GM12891 (cell line): ENCODE data around the gene CRACR2B.
A peak's percentile ranks its signal among the peaks of the same experiment; 100 is the strongest.

Source experiments
- DNase-seq: peaks from one replicate; pipeline ENCODE4 v3.0.0; 2011; ENCODE audit warnings: low spot score; ENCODE audit not compliant: insufficient read length
- FAIRE-seq: peaks from 2 replicates; lab custom pipeline; 2011; peaks lifted over from hg19 to GRCh38; lab: Jason Lieb, UNC
- PAX5 ChIP-seq: IDR thresholded peaks from 2 replicates; pipeline ENCODE4 v1.6.1; 2011; ENCODE audit warnings: low read length, moderate library complexity, mild to moderate bottlenecking; ENCODE audit not compliant: insufficient read depth, severe bottlenecking
- POLR2A ChIP-seq: IDR thresholded peaks from 2 replicates; pipeline ENCODE4 v1.6.1; 2011; ENCODE audit warnings: low read depth, low read length, control low read depth
- POLR2AphosphoS5 ChIP-seq: IDR thresholded peaks from 2 replicates; pipeline ENCODE4 v1.6.1; 2011; ENCODE audit warnings: low read depth, low read length, control low read depth
- POU2F2 ChIP-seq: IDR thresholded peaks from 2 replicates; pipeline ENCODE4 v1.6.1; 2011; ENCODE audit warnings: low read depth, mild to moderate bottlenecking, control low read depth, low read length, moderate library complexity
- SPI1 ChIP-seq: IDR thresholded peaks from 2 replicates; pipeline ENCODE4 v1.6.1; 2011; ENCODE audit warnings: low read depth, low read length, control low read depth
- TAF1 ChIP-seq: IDR thresholded peaks from 2 replicates; pipeline ENCODE4 v1.6.1; 2011; ENCODE audit warnings: low read depth, low read length, control low read depth

The CRACR2B gene

DNA sequence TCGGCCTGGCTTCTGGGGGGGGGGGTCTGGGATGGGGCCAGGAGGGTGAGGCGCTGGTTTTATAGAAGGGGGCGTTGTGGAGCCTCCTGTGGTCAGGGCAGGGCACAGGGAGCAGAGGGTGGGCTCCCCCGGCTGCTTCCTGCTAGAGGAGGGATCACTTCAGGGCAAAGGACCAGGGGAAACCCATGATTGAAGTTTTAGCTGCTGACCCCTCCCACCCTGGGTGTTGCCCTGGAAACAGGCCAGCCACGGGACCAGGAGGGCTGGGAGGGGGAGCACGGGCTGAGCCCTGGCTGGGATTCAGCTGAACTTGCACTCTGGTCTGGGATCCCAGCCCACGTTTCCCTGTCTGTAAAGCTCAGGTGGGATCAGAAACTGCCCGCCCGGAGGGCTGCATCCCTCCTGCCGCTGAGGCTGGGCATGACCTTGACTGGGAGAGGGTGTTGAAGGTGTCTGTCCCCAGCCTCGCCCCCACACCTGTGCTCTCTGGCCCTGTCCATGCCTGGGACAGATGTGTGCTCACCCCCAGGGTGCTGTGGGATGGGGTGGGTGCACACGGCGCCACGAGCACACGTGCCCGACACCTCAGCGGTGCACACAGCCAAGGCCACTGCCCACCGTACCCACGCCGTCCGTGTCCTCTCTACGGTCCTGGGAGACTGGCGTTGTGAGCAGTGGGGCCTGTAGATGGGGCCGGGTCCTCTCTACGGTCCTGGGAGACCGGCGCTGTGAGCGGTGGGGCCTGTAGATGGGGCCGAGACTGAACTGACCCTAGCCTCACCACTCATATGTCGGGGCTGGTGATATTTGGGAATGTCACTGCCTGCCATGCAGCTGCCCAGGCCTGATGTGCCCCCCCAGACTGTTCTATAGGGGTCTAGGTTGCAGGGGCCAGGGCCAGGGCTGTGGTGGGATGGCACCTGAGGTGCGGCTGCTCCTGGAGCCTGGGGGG, 17.2 kb downstream of the CRACR2B start:
- TF ChIP-seq PAX5 (no peak), POU2F2 (no peak), TAF1 (no peak), SPI1 (no peak), POLR2AphosphoS5 (no peak), POLR2A (no peak)
- FAIRE-seq (no peak), DNase-seq (no peak)

DNA sequence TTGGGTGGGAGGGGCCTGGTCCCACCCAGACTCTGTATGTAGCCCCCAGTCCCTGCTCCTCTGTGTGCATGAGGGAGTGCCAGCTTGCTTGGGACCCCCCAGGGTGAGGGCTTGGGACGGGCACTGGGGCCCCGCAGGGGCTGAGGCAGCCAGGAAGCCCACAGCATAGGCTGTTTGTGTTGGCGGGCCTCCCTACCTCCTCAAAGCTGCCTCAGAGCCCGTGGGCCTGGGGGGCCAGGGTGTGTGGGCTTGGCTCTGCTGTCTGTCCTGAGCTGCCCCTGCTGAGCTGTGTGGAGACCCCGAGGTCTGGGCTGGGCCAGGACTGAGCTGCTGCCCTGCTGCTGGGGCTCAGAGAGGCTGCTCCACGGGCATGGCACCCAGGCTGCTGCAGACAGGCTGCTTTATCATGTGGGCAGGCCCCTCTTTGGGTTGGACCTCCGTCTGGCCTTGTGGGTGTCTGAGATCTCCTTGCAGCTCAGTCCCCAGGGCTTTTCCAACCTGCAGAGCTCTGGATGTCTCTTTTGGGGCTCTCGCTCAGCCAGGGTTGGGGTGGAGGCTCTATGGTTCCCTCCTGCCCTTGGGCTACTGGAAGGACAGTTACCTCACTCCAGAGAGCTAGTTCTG, 18.3 kb downstream of the CRACR2B start:
- TF ChIP-seq POLR2A (no peak), POU2F2 (no peak), TAF1 (no peak), PAX5 (no peak), SPI1 (no peak), POLR2AphosphoS5 (no peak)
- DNase-seq: no peak
- no peak for FAIRE-seq

DNA sequence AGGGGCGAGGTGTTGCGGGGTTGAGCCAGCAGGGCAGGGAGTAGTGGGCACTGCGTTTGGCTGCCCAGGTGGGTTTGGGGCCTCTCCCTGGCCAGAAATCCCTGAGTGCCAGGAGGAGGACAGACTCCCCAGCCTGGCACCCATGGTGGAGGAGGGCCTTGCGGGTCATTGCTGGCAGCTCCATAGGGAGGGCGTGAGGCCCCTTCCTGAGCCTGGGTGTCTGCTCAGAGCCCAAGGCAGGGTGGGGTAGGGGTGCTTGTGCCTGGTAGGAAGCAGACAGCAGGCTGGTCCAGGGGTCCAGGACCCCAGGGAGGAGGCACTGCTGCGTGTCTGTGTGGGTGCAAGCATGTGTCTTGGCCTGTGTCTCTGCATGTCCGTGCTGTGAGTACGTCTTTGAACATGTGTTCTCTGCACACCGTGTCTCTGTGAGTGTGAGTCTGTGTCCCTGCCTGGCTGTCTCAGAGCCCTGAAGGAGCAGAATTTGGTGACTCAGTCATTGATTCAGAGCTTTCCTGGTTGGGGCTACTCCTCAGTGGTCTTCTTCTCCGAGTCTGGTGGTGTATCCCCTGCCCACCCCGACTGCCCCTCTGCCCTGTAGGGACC, 18.9 kb downstream of the CRACR2B start:
- FAIRE-seq: no peak
- DNase-seq: no peak
- TF ChIP-seq POLR2AphosphoS5: no peak
- TF ChIP-seq POU2F2: no peak
- TF ChIP-seq SPI1: no peak
- no peak for TF ChIP-seq POLR2A
- TF ChIP-seq PAX5: no peak
- no peak for TF ChIP-seq TAF1

DNA sequence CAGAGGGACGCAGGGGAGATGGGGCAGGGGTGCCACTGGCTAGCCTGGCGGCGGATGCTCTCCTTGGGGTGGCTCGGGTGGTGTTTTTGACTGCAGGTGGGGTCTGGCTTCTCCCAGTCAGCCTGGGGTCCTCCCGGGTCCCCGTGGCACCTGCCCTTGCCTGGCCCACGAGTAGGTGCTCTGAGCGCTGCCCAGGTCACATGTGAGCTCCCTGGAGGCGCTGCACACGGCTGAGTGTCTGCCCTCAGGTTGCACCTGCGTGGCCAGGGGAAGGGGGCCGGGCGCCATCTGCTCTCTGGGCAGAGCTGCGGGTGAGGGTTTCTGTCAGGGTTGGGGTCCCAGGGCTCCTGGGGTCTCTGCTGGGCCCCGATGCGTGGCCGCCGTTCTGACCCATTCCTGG, 20.2 kb downstream of the CRACR2B start:
- no peak for DNase-seq
- FAIRE-seq: no peak
- TF ChIP-seq TAF1: no peak
- TF ChIP-seq PAX5: no peak
- no peak for TF ChIP-seq POU2F2
- TF ChIP-seq POLR2AphosphoS5: no peak
- TF ChIP-seq POLR2A: no peak
- no peak for TF ChIP-seq SPI1

DNA sequence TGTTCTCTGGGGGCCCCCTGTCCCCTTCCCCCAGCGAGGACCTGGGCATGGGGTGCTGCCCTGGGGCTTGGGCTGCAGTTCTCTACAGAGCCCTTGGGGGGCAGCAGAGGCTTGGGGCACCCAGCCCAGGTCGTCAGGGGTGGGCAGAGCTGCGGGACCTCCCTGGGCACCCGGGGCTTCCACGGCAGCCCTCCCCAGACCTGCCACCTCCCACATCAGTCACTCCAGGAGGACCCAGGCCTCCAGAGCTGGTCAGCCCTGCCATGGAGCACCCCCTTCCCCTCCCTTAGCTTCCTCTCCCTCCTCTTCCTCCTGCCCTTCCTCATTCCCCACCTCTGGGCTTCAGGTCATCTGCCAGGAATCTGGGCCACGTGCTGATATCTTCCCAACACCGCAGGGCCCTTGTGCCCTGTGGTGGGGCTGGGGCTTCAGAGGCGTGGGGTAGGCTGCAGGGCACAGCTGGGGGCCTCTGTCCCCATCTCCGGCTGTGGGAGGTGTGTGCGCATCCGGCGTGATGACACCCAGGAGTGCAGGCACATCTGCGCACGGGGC, 20.7 kb downstream of the CRACR2B start:
- DNase-seq (peak; percentile 94), FAIRE-seq (peak; percentile 69)

GRCh38 chr11:849104-849824, 21.5 kb downstream of the CRACR2B start:
- TF ChIP-seq TAF1: no peak
- TF ChIP-seq POLR2A: no peak
- TF ChIP-seq SPI1: no peak
- TF ChIP-seq POLR2AphosphoS5: no peak
- TF ChIP-seq POU2F2: no peak
- TF ChIP-seq PAX5: no peak
- FAIRE-seq (peak; percentile 5), DNase-seq (no peak)

More for the DNA sequence above, 20.7 kb downstream of the CRACR2B start:
- TF ChIP-seq POU2F2 (no peak), PAX5 (no peak), POLR2A (no peak), SPI1 (no peak), TAF1 (no peak), POLR2AphosphoS5 (no peak)

DNA sequence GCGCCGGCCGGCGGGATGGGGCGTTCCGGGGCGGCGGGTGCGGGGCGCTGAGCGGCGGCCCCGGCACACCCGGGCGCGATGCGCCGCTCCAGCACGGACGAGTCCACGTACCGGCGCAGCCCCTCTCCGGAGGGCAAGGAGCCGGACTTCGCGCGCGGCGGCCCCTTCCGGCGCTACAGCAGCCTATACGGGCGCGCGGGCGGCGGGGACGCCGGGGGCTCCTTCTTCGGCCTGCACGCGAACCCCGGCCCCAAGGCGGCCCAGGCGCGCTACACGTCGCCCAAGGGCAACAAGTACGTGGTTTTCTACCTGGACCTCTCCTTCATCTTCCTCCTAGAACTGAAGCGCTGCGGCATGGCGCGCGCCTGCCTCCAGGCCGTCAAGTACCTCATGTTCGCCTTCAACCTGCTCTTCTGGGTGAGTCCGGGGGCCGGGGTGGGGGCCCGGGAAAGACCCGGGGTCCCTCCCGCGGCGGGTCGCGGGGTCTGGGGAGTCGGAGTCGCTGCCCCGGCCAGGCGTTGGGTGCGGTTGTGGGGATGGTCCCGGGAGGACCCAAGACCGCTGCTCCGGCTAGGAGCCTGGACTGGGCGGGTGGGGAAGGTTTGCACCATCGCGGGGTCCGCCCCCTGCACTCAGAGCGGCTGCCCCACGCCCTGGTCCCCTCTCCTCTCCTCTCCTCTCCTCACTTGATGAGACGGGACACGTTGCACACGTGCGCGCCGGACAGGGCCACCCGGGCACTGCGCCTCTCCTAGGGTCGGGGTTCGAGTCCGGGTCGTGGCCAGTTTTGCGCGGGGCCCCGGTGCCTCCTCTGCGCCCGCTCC, 22.4 kb downstream of the CRACR2B start:
- TF ChIP-seq POLR2A (no peak), POLR2AphosphoS5 (no peak), SPI1 (no peak), PAX5 (no peak), TAF1 (no peak), POU2F2 (no peak)
- FAIRE-seq (no peak), DNase-seq (no peak)

DNA sequence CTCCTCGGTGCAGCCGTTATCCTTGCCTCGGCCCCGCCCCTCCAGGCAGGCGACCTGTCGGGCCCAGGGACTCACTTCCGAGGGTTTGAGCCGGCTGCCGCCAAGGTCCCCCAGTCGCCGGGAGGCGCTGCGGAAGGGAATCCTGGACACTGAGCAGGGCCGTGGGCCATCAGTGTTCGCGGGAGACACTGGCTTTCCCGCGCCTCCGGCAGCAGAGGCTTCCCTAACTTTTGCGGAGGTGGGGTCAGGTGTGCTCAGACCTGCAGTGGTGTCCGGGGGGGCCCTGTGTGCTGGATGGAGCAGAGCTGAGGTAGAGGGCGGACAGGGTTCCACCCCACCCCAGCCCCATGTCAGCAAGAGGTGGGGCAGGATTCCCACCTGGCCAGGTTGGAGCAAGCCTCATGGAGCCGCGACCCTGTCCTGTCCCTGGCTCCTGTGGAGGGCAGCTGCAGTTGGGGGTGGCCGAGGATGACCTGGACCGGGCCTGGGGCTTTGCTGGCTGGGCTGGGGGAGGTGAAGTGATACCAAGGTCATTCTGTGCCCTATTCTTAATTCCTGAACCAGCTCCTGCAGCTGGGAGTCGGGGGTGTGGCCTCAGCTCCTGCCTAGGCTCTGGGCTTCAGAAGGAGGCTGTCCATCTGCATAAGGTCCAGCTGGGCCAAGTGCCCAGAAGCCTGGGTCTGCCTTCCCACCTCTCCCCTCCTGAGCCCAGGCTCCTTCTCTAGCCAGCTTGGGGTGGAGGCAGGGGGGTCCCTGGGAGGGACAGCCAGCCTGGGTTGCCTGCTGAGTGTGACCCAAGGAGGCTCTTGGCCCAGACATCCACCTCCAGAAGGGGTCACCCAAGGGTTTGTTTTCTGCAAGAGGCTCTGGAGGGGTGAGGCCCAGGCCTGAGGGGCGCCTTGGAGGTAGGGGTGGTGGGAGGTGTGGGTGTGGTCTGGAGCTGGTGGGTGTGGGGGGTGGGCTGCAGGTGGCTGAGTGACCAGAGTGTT, 23.4 kb downstream of the CRACR2B start:
- TF ChIP-seq POU2F2: no peak
- TF ChIP-seq PAX5: no peak
- TF ChIP-seq POLR2A: no peak
- no peak for TF ChIP-seq TAF1
- no peak for TF ChIP-seq SPI1
- no peak for TF ChIP-seq POLR2AphosphoS5
- DNase-seq (peak; percentile 63), FAIRE-seq (no peak)
